Inferior parietal cortex (tissue), 1 donor: Measurements from ENCODE around the gene VPS8.
A peak's percentile ranks its signal among the peaks of the same experiment; 100 is the strongest.

Source experiments
- DNase-seq: peaks from one replicate; pipeline ENCODE4 v3.0.0-alpha.2; 2016; ENCODE audit errors: extremely low spot score

VPS8 gene, protein sequence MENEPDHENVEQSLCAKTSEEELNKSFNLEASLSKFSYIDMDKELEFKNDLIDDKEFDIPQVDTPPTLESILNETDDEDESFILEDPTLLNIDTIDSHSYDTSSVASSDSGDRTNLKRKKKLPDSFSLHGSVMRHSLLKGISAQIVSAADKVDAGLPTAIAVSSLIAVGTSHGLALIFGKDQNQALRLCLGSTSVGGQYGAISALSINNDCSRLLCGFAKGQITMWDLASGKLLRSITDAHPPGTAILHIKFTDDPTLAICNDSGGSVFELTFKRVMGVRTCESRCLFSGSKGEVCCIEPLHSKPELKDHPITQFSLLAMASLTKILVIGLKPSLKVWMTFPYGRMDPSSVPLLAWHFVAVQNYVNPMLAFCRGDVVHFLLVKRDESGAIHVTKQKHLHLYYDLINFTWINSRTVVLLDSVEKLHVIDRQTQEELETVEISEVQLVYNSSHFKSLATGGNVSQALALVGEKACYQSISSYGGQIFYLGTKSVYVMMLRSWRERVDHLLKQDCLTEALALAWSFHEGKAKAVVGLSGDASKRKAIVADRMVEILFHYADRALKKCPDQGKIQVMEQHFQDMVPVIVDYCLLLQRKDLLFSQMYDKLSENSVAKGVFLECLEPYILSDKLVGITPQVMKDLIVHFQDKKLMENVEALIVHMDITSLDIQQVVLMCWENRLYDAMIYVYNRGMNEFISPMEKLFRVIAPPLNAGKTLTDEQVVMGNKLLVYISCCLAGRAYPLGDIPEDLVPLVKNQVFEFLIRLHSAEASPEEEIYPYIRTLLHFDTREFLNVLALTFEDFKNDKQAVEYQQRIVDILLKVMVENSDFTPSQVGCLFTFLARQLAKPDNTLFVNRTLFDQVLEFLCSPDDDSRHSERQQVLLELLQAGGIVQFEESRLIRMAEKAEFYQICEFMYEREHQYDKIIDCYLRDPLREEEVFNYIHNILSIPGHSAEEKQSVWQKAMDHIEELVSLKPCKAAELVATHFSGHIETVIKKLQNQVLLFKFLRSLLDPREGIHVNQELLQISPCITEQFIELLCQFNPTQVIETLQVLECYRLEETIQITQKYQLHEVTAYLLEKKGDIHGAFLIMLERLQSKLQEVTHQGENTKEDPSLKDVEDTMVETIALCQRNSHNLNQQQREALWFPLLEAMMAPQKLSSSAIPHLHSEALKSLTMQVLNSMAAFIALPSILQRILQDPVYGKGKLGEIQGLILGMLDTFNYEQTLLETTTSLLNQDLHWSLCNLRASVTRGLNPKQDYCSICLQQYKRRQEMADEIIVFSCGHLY (N-terminal part only)

DNA sequence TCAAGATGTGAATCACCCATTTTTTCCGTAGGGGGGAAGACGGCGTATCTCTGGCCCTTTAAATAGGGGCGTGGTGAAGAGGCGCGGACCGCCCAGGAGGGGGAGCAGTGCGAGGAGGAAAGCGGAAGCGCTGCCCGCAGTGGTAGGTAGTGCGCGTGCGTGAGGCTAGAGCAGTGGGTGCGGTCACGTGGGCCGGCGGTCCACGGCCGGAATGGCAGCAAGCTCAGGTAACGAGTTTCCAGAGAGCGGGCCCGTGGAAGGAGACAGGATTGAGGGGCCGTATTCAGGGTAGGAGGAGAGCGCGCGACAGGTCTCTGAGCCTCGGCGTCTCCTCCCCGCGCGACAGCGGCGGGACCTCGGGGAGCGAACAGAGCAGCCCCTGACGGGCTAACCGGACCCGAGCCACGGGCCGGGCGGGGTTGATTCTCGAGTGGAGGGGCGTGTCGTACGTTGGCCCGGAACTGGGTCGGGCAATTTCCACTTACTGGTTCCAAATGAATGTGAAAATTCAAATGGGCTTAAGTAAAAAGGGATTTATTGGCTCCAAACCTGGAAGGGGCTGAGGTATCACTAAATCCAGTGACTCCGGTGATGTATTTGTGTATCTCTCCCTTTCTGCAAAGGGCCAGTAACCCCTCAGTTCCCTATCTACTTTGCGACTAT lies at the start of gene VPS8:
Gene VPS8 (plus strand): TSS at position 168 of the 663 bp plus-strand sequence. CDS start 12,467 bp downstream, outside the sequence.
- DNase-seq, result peak; percentile 97

DNA sequence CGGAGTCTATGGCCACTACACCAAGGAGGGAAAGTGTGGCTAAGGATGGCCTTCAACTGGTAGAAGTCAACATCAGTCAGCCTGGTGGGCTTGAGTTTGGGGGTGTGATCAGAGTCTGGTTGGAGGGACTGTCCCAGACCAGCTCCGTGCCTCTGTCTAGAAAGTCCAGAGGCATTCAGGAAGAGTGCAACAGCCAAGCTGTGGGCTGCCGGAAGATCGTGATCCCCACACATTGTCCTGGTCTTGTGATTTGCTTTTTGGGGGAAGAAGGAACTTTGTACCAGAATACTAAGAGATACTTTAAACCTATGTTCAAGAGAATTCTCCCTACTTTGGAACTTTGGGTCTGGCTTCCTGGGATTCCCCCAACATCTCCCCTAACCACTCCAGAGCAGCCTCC lies 47.8 kb upstream of the VPS8 start:
- no peak for DNase-seq

DNA sequence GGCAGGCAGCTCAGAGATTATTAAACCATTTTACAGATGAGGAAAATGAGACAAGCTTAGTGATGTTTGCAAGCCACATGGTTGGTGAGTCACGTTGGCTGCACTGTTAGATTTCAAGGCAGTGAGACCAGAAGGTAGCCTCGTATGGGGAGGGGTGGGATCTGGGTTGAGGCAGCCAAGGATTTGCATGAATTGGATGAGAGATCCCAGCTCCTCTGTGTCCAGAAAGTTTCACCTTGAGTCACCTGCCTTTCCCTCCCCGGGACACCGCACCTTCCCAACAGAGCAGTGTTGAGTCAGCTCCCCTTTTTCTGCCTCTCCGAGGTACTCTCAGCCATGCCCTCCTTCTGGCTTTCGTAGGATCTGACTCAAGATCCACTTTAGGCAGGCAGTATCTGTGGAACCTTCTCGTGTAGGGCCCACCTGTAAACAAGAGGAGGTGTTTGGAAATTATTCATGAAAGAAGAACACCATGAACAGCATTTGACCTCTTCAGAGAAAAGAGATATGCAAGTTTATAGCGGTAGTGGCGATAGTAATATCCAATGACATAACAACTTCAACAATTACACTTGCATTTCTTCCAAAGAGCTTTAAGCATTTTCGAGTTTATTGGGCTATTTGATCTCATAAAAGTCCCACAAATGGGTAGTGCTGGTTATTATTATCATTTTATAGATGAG lies 46.8 kb upstream of the VPS8 start:
- DNase-seq, result no peak

DNA sequence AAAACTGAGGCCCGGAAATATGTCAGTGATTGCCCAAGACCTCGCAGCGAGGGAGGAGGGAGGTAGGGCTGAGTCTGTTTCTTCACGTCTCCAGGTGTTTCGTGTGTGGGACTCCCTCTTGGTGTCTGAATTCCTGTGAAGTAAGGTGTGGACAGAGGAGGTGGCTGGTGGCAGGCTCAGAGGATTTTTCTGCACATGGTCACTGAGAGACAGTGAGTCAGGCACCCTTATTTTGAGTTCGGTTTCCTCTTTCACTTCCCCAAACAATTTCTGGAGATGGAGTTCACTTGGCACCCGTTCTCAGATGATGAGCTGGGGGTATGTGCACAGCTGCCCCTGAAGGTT lies 46.3 kb upstream of the VPS8 start:
- DNase-seq, result no peak

DNA sequence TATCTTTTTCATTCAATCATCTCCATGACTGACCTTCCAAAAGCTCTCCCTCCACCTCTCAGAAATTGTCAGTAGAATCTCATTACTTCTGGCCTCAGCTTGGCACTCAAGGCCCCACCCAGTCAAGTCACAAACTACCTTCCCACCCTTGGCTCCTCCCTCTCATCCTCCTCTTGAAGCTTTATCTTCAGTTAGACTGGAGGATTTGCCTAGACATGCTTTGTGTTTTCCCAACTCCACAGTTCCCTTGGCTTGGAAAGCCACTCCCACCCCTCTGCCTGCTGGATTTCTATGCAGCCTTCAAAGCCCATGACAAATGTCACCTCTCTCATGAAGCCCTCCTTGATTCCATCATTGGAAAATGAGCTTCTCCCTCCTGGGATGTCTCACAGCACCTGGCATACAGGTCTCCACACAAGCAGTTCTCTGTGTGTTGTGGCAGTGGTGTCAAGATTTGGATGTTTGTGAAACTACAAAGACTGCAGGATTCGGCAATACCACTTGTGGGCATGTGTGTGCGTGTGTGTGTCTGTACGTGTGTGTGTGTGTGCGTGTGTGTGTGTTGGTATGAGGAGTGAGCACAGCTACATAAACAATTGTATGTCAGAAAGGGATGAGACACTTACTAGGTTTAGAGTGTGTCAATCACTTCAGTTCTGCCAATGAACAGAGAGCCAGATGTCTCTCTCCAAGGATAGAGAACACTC lies 45.3 kb upstream of the VPS8 start:
- no peak for DNase-seq

DNA sequence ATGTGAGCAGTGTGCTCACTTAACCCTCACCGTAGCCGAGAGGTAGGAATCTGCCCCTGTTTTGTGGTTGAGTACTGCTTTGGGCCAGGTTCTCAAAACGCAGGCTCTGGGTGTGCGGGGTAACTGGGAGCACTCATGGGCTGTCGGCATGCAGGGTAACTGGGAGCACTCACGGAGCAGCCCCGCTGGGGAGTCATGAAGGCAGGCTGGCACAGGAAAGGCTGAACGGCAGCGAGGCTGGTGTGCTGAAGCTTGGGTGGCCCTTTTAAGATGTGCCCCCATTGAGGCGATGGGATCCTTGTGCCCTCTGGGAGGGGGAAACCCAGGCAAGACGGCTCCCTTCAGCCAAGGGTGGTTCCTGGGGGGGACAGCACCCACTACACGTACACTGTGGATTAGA lies 44.6 kb upstream of the VPS8 start:
- no peak for DNase-seq

DNA sequence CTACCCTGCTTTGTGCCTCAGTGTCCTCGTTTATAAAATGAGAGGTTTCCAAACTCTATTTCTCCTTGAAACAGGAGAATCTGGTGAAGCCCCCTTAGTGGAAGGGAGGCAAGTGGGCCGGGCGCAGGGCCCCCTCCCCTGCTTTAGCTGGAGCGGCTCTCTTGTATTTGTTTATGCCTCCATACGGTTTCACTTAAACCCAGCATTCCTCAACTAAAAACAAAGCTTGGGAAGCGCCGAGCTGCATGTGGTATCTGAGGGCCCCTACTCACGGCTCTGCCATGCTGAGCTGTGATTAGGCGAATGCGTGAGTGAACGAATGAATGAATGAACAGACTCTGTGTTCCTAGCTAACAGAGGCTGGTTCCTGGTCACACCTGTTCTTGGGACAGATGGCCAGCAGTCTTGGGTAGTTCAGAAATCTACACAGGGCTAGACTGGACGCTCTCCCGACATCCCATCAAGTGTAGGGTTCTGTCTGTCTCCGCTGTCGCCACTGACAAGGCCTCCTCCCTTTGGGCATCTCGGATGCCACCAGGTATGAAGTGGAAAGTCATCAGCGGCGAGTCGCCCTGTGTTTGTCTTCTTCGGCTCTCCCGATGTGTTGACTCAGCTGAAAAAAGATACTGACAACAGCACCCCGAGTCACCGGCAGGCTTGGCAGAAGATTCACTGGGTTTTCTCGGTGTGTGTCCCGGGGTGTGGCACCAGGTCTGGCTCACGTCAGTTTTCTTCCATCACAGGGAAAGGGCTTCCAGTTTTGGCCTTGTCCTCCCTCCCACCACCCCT lies 42.4 kb upstream of the VPS8 start:
- DNase-seq, result no peak

DNA sequence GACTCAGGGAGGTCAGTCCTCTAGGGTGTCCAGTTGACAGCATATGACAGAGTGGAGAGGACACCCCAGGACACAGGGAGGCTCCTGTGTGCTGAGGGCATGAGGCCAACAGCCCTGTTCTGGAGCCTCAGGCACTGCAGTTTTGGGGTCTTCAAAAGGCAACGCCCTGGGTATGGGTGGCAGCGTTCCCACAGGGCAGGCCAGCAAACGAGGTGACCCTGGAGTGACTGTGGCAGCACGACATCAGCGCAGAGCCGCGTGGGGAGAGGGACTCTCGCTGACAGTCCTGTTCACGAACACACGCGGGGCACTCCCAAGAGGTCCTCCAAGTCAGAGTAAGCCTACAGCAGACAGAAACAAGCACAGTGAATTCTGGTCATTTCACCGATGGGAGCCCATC lies 41.4 kb upstream of the VPS8 start:
- DNase-seq, result no peak

DNA sequence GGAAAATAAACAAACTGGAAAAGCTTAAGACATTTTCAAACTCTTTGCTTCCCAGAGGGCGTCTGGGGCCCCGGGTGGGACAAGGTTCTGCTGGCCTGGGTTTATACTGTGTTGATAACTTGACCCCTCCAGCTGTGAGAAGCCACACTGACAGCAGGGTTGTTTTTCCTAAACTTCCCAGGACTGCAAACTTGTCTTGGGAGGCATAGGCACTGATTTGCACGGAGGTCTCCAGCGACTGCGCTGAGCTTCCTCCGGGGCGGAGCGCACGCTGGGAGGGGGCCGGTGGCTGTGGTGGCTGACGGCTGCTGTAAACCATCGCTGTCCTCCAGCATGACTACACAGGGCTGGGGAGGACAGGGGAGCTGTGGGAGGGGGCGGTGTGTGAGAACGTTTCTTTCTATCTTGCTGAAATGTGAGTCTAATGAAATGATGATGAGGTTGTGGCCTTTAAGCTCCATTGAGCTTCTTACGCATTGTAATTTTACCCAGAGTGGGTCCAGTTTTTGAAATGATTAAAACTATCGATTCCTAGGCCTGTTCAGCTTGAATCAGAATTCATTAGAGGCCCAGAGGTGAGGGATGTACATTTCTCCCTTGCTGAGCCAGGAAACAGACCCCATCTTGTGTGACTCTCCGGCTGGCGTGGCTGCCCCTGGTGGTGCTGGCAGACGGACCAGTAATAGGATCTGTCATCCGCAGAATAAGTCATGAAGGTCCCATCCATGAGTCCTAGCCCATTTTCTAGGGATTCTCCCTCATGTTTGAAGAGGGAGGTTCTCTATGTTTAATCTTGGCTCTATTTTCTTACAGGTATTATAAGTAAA lies 40.5 kb upstream of the VPS8 start:
- no peak for DNase-seq

DNA sequence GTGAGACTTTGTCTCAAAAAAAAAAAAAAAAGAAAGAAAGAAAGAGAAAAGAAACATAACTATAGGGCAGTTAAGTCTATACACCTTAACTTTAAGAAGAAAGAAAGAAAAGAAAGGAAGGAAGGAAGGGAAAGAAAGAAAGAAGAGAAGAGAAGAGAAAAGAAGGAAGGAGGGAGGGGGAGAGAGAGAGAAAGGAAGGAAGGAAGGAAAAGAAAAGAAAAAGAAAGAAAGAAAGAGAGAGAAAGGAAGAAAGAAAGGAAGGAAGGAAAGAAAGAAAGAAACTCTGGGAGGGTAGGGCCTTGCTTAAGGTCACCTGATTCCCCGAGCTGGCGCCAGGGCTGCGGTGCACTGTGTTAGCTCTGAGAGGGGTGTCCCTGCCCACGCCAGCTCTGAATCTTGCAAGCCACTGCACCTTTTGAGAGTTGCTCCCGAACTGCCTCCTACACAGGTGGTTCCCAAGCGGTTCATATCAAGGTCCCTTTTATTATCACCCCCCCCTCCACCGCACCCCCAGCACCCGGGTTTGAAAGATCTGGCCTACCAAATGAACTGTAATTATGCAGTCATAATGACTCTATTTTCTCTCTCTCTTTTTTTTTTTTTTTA lies 39.2 kb upstream of the VPS8 start:
- no peak for DNase-seq

DNA sequence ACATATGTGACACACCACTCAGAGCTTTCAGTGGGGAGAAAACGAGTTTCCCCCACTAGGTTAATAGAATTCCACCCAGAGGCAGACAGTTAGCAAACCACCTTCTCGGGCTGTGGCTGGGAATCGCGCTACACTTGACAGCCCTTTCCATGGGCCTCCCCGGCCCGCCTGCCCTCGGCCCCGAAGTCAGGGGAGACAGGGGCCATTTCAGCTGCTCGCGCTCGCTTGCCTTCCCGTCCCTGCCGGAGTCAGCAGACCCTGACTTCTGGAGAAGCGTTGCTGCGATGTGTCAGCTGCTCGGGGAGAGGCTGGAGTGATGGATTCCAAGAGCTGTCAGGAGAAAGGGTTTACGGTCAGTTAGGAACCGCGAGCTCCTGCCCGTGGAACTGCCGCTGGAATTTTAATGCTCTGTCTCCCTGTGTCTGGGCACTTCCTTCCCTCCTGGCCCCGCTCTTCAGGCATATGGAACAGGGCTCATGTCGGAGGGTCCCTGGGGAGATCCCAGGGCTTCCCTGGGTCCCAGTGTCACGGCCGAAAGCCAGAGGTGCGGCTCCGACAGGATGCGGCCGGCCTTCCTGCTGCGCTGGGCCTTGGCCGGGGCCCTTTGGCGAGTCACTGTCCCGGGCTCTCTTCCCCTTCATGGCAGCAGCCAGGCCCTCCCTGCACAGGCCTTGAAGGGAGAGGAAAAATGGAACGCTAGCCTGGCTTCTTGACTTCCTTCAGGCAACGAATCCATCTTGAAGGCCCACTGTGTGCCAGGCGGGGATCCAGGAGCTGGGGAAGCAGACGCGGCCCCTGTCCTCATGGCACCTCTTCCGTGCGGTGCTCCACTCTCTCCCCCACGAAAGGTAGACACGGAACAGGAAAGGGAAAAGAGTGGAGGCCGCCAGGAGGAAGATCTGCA lies 38.4 kb upstream of the VPS8 start:
- no peak for DNase-seq

DNA sequence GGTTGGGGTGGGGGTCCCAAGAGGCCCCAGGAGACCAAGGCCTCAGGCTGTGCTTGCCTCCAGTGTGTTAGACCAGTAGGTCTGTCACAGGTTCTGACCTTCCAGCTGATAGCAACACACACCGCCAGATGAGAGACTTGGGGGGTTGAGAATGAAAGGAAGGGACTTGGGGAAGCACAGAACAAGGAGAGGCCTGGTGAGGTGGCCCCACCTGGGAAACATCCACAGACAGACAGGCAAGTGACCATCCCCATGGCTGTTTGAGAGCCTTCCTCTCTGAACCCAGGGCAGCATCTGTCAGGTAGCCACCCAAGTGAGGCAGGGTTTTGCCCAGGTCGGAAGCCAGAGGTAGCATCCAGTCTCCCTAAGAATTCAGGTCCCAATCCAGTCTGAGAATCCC lies 35.0 kb upstream of the VPS8 start:
- DNase-seq, result no peak

DNA sequence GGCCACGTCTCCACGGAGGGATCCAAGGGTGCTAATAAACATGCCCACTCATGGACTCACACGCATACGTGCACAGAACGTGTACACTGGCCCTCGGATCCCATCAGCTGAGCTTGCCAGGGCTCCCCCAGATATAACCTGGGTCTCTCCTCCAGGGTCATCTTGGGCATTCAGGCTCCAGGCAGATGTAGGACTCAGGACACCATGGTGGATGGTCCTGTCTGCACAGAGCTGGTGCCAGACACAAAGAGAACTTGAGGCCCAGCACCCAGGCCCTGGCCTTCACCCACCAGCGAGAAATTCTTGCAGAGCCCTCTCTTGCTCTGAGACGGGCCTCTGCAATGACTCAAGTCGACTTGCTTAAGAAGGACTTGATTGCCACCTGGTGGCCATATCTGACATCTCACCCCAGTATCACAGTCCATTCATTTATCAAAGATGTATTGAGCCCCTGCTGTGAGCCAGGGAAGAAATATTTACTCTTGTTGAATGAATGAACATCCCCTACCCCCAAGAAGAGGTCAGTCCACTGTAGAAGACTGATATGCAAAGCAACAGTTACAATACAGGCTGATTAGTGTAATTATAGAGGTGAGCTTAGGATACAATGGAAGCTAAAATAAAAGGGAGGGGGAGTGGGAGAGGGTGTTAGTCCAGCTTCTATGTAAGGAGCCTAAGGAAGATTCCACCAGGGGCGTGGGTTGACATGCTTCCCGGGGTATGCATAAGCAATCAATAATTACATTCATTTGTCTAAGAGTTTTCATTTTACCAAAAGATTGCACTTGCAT lies 34.2 kb upstream of the VPS8 start:
- DNase-seq, result peak; percentile 96

DNA sequence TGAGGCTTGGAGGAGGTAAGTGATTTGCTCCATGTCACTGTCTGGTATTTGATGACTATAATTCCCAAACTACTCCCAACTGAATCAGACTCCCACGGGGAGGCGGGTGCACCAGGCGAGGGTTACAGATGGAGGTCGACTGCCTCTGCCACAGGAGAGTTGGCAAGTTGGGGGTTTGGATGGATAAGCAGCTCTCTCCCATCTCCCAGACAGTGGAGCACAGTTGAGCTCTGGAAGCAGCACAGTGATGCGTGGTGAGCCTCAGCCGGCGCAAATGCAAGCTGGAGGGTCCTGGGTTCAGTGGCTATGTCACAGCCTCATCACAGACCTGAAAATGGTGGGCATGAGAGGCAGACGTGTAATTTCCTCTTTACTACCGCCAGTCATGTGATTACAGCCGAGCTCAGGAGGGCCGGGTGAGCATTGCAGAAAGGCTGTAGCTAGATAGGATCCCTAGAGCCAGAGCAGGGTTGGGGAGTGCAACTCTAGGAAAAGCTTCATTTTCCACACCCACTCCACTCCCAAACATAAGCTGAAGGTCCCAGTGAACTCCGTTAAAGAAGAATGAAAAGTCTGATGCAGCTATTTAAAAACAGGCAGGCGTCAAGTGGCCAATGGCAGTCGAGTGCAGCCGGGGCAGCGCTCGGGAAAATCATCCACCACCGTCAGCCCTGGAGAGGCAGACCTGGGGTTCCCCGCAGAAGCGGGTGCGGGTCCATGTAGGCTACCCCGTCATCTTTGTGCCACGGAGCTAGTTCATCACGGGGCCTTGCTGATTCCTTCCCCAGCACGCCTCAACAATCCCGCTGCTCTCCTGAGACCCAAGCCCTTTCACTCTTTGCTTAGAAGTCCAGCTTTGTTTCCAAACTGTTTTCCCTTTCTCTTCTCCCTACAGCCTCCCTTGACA lies 33.3 kb upstream of the VPS8 start:
- no peak for DNase-seq

DNA sequence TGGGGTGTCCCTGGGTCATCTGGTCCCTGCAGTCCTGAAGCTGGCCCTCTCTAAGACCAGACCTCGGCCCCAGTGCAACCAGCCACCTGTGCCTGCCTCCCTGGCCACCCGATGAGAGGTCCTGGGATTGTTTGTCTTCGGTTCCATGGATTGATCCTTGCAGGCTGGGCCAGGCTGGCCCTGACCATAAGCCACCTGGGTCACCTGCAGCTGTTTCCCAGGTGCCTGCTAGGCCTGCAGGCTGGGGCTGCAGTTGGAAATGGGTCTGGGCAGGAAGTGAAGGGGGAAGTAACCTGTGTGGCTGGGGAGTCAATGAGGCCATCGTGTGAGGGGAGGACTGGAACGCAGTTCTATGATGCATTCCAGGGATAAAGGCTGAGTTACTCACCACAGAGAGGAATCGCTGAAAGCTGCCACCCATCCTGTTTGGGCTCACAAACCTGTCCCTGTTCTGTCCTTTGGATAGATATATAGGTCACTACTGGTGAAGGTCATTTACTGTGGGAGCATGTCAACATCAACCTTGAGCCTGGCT lies 30.9 kb upstream of the VPS8 start:
- no peak for DNase-seq
